SU-DHL-6 (cell line): ENCODE results near the gene CLASP1.
"Not testable (repeated sequence)": the region's sequence is repeated elsewhere in the genome, so short reads cannot be mapped to it uniquely, and the experiment has no call there.

Source experiments
- H2AFZ ChIP-seq: fragments of 200-600 bp; sonication (generic); 2 replicates; pipeline ENCODE4 v1.6.1; 2014; ENCODE audit warnings: low read depth, mild to moderate bottlenecking, moderate library complexity, mixed read lengths, antibody characterized with exemption, low read length; ENCODE audit not compliant: severe bottlenecking
- H3F3A ChIP-seq: fragments of 200-600 bp; shearing (Covaris generic); 2 replicates; pipeline ENCODE4 v1.6.0; 2016; ENCODE audit warnings: antibody characterized with exemption, mild to moderate bottlenecking; ENCODE audit not compliant: insufficient read depth
- H3K27ac ChIP-seq: fragments of 200-600 bp; sonication (generic); 2 replicates; pipeline ENCODE4 v1.5.1; 2016; ENCODE audit warnings: low read depth, mild to moderate bottlenecking, low read length, moderate library complexity, mixed read lengths
- H3K27me3 ChIP-seq: fragments of 200-600 bp; sonication (generic), shearing (Covaris generic); 2 replicates; pipeline ENCODE4 v1.6.0; 2014; ENCODE audit warnings: mild to moderate bottlenecking, low read length
- H3K36me3 ChIP-seq: fragments of 200-600 bp; sonication (generic); 2 replicates; pipeline ENCODE4 v1.6.1; 2014; ENCODE audit warnings: mild to moderate bottlenecking, low read length, mixed read lengths
- H3K4me2 ChIP-seq: fragments of 300-600, 200-600 bp; shearing (Covaris generic), sonication (generic); 2 replicates; pipeline ENCODE4 v1.6.0; 2014; ENCODE audit warnings: low read length, low read depth, mild to moderate bottlenecking; ENCODE audit not compliant: poor library complexity, severe bottlenecking
- H3K4me3 ChIP-seq: fragments of 200-600 bp; sonication (generic); 2 replicates; pipeline ENCODE4 v1.5.1; 2014; ENCODE audit warnings: antibody characterized with exemption, low read length, mild to moderate bottlenecking, mixed read lengths; ENCODE audit not compliant: insufficient read depth, poor library complexity, severe bottlenecking
- H3K79me2 ChIP-seq: fragments of 200-600 bp; sonication (generic); 2 replicates; pipeline ENCODE4 v1.6.1; 2014; ENCODE audit warnings: mild to moderate bottlenecking, low read length, moderate library complexity; ENCODE audit not compliant: insufficient read depth
- H3K9ac ChIP-seq: fragments of 200-600 bp; sonication (generic); 2 replicates; pipeline ENCODE4 v1.7.0; 2014; ENCODE audit warnings: mild to moderate bottlenecking, low read length
- H3K9me2 ChIP-seq: fragments of 200-600 bp; sonication (generic); replicated peaks from 2 replicates; pipeline ENCODE4 v1.6.1; 2014; ENCODE audit warnings: low read length; ENCODE audit not compliant: insufficient read depth
- H3K9me3 ChIP-seq: fragments of 200-600 bp; sonication (generic); 2 replicates; pipeline ENCODE4 v1.6.1; 2014; ENCODE audit warnings: low read length, mixed read lengths; ENCODE audit not compliant: insufficient read depth
- H4K20me1 ChIP-seq: fragments of 200-600 bp; sonication (generic); 2 replicates; pipeline ENCODE4 v1.6.1; 2014; ENCODE audit warnings: low read depth, mild to moderate bottlenecking, antibody characterized with exemption, low read length, moderate library complexity, mixed read lengths
- CTCF ChIP-seq: fragments of 200-600 bp; sonication (generic); IDR thresholded peaks from one replicate; pipeline ENCODE4 v1.5.1; 2017; ENCODE audit warnings: antibody characterized with exemption, mild to moderate bottlenecking, low read length, moderate library complexity; ENCODE audit not compliant: insufficient read depth, poor library complexity, severe bottlenecking
- EZH2phosphoT487 ChIP-seq: fragments of 200-600 bp; sonication (generic), shearing (Covaris generic); conservative IDR thresholded peaks from 2 replicates; pipeline ENCODE4 v1.6.1; 2018; ENCODE audit warnings: mild to moderate bottlenecking, antibody characterized with exemption, low read length, moderate library complexity, mixed read lengths

Gene CLASP1

GRCh38 chr2:121303531-121304263 is 345.6 kb downstream of the CLASP1 start:
- H3K9ac ChIP-seq, result no peak overlapping the region
- H3F3A ChIP-seq, result no peaks in the 10 kb centered on the region
- no peak overlapping the region for H3K4me3 ChIP-seq
- no peak overlapping the region for H3K27ac ChIP-seq
- H3K9me3 ChIP-seq, result no peaks in the 10 kb centered on the region
- no peaks in the 10 kb centered on the region for H3K27me3 ChIP-seq
- TF ChIP-seq CTCF (no peak), EZH2phosphoT487 (no peak)
- no peaks in the 10 kb centered on the region for H3K36me3 ChIP-seq
- H3K79me2 ChIP-seq, result no peaks in the 10 kb centered on the region
- no peaks in the 10 kb centered on the region for H4K20me1 ChIP-seq
- H3K9me2 ChIP-seq, result no peaks in the 10 kb centered on the region
- no peak overlapping the region for H2AFZ ChIP-seq
- no peak overlapping the region for H3K4me2 ChIP-seq

DNA sequence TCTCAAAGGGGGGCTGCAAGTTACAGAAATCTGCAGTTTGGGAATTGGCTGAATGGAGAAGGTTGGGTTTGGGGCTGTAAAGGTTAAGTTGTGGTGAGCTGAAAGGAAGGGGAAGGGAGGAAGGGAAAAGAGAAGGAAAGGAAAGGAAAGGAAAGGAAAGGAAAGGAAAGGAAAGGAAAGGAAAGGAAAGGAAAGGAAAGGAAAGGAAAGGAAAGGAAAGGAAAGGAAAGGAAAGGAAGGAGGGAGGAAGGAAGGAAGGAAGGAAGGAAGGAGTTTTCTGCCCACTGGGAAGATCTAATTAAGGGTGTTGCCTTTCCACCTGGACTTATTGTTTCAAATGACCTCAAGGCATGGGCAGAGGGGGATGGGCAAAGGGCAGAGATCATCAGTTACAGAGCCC is 348.1 kb downstream of the CLASP1 start:
- H3K27me3 ChIP-seq, H3K79me2 ChIP-seq, H3K9me2 ChIP-seq, H3K4me2 ChIP-seq, H3K9ac ChIP-seq, H2AFZ ChIP-seq, H4K20me1 ChIP-seq, H3K4me3 ChIP-seq, H3K27ac ChIP-seq, H3K36me3 ChIP-seq, H3K9me3 ChIP-seq, H3F3A ChIP-seq: not testable (repeated sequence)

DNA sequence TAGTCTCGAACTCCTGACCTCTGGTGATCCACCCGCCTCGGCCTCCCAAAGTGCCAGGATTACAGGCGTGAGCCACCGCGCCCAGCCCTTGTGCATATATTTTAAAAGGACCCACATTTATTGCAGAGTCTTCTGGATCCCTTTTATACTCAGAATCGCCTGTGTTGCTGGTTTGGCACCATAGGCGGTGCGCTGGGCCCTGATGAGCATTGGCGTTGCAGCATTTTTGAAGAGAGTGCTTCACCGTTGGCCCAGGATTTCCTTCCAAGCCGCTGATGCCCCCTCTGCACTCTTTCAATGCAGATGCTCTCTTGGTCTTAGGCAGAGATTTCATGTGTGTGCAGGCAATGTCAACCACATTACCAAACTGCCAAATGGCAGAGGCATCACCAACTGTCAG is 350.8 kb downstream of the CLASP1 start:
- Histone ChIP-seq H3K4me3 (no peak overlapping the region), H3K9me3 (no peaks in the 10 kb centered on the region), H3K79me2 (no peaks in the 10 kb centered on the region), H4K20me1 (no peaks in the 10 kb centered on the region), H3K27ac (no peak overlapping the region), H2AFZ (no peak overlapping the region), H3K9me2 (no peaks in the 10 kb centered on the region), H3F3A (no peaks in the 10 kb centered on the region), H3K4me2 (no peak overlapping the region), H3K27me3 (no peaks in the 10 kb centered on the region), H3K9ac (no peak overlapping the region), H3K36me3 (no peaks in the 10 kb centered on the region)
- TF ChIP-seq CTCF (no peak), EZH2phosphoT487 (no peak)

GRCh38 chr2:121297866-121298265 is 351.4 kb downstream of the CLASP1 start:
- H3K4me3 ChIP-seq, H2AFZ ChIP-seq, H4K20me1 ChIP-seq, H3K9ac ChIP-seq, H3K4me2 ChIP-seq, H3K9me3 ChIP-seq, H3K27ac ChIP-seq, H3K9me2 ChIP-seq, H3K36me3 ChIP-seq, H3K27me3 ChIP-seq, H3F3A ChIP-seq, H3K79me2 ChIP-seq: not testable (repeated sequence)
